HL-60 (cell line): ENCODE measurements around the gene ZNF620.

Source experiments
- CTCF ChIP-seq: IDR thresholded peaks from one replicate; pipeline ENCODE4 v1.5.1; 2011; ENCODE audit warnings: low read length, control low read depth, inconsistent platforms; ENCODE audit not compliant: insufficient read depth
- REST ChIP-seq: IDR thresholded peaks from 2 replicates; pipeline ENCODE4 v1.6.1; 2012; ENCODE audit warnings: low read depth; ENCODE audit not compliant: insufficient replicate concordance

GRCh38 chr3:40456279-40456939 lies 49.4 kb upstream of the ZNF620 start:
- TF ChIP-seq REST (no peak), CTCF (no peak)
